Measurements from ENCODE around the gene ZNF619.

The ZNF619 gene

GRCh38 chr3:40468018-40468417 is 8.9 kb upstream of the ZNF619 start:
- DNase-seq = no peak

- DNase-seq = no peak
Measured at GRCh38 chr3:40470701-40471100, 6.2 kb upstream of the ZNF619 start.

- no peak for DNase-seq
Measured at GRCh38 chr3:40477666-40478065, 744 bp downstream of the ZNF619 start.

- DNase-seq = no peak
Measured at GRCh38 chr3:40487172-40487571, 10.2 kb downstream of the ZNF619 start.

- DNase-seq = no peak
Measured at GRCh38 chr3:40490916-40491315, 14.0 kb downstream of the ZNF619 start.

GRCh38 chr3:40494698-40495097 is 17.8 kb downstream of the ZNF619 start:
- no peak for DNase-seq

- DNase-seq = no peak
Measured at GRCh38 chr3:40497288-40497687, 20.4 kb downstream of the ZNF619 start.

- no peak for DNase-seq
Measured at GRCh38 chr3:40499952-40500351, 23.0 kb downstream of the ZNF619 start.

- no peak for DNase-seq
Measured at GRCh38 chr3:40502034-40502433, 25.1 kb downstream of the ZNF619 start.

GRCh38 chr3:40504636-40505430 is 27.9 kb downstream of the ZNF619 start:
- DNase-seq = peak; percentile 8

- DNase-seq = peak; percentile 33
Measured at GRCh38 chr3:40505599-40506462, 28.9 kb downstream of the ZNF619 start, which contains the start of gene ZNF620. Gene ZNF620, plus strand, starts transcription at chr3:40506039. Its CDS starts 314 bp downstream, at chr3:40506353.

GRCh38 chr3:40511031-40511718 is 34.3 kb downstream of the ZNF619 start:
- DNase-seq = no peak

- no peak for DNase-seq
Measured at GRCh38 chr3:40516201-40516600, 39.3 kb downstream of the ZNF619 start.

- no peak for DNase-seq
Measured at GRCh38 chr3:40518067-40518466, 41.1 kb downstream of the ZNF619 start.

- DNase-seq = no peak
Measured at GRCh38 chr3:40518848-40519247, 41.9 kb downstream of the ZNF619 start.

GRCh38 chr3:40521254-40521653 is 44.3 kb downstream of the ZNF619 start:
- DNase-seq = no peak

GRCh38 chr3:40523781-40524180 is 46.9 kb downstream of the ZNF619 start:
- no peak for DNase-seq

GRCh38 chr3:40524222-40524567 is 47.3 kb downstream of the ZNF619 start:
- no peak for DNase-seq

- DNase-seq = peak; percentile 85
Measured at GRCh38 chr3:40524568-40525285, 47.8 kb downstream of the ZNF619 start, which contains the start of gene ZNF621. Gene ZNF621, plus strand, starts transcription at chr3:40524960. Its CDS starts 881 bp downstream, at chr3:40525841.

GRCh38 chr3:40528426-40528825 is 51.5 kb downstream of the ZNF619 start:
- no peak for DNase-seq

GRCh38 chr3:40532252-40532651 is 55.3 kb downstream of the ZNF619 start:
- no peak for DNase-seq

- DNase-seq = no peak
Measured at GRCh38 chr3:40534283-40534682, 57.4 kb downstream of the ZNF619 start.
